HEK293 (cell line): ENCODE measurements around the gene PLA2G1B.

ENCODE experiments used
- SCRT1 ChIP-seq: fragments of 450-650 bp; formaldehyde crosslinking; IDR thresholded peaks from 2 replicates; pipeline ENCODE4 v1.5.1; 2016; ENCODE audit warnings: missing biosample characterization, missing genetic modification characterization, borderline replicate concordance
- ZNF18 ChIP-seq: fragments of 450-650 bp; formaldehyde crosslinking; IDR thresholded peaks from 2 replicates; pipeline ENCODE4 v1.5.1; 2016; ENCODE audit warnings: missing biosample characterization, missing genetic modification characterization

Gene PLA2G1B

GRCh38 chr12:120276734-120277133 is 50.8 kb downstream of the PLA2G1B start (continued):
- TF ChIP-seq SCRT1 (no peak), ZNF18 (tag by site-specific recombination) (no peak)
